ENCODE results near the gene AOPEP.

Gene AOPEP

GRCh38 chr9:95134457-95134881, 408.0 kb downstream of the AOPEP start:
- DNase-seq: no peak
- Mint-ChIP-seq H3K27me3 (no peaks in the 10 kb centered on the region), H3K27ac (no peak overlapping the region), H3K4me3 (no peak overlapping the region), H3K4me1 (ENCODE audit: low read depth) (no peaks in the 10 kb centered on the region), H3K9me3 (no peaks in the 10 kb centered on the region), H3K36me3 (ENCODE audit: low read depth) (peaks cover 8% of the 10 kb centered on the region)

GRCh38 chr9:95135756-95136155, 409.3 kb downstream of the AOPEP start:
- DNase-seq: no peak
- no peaks in the 10 kb centered on the region for H3K27me3 Mint-ChIP-seq
- H3K9me3 Mint-ChIP-seq: no peaks in the 10 kb centered on the region
- no peak overlapping the region for H3K4me3 Mint-ChIP-seq
- H3K27ac Mint-ChIP-seq: no peak overlapping the region
- H3K36me3 Mint-ChIP-seq (ENCODE audit: low read depth): peaks cover 8% of the 10 kb centered on the region
- no peaks in the 10 kb centered on the region for H3K4me1 Mint-ChIP-seq (ENCODE audit: low read depth)
